ENCODE measurements around the gene ETFBKMT. TPM values are rescaled to one million over a fixed set of nuclear protein-coding genes. Genes with fewer than 3 reads are reported as not detected.

Gene ETFBKMT, protein sequence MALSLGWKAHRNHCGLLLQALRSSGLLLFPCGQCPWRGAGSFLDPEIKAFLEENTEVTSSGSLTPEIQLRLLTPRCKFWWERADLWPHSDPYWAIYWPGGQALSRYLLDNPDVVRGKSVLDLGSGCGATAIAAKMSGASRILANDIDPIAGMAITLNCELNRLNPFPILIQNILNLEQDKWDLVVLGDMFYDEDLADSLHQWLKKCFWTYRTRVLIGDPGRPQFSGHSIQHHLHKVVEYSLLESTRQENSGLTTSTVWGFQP
- total RNA-seq = 2.8 and 3.1 TPM in 2 replicates

DNA sequence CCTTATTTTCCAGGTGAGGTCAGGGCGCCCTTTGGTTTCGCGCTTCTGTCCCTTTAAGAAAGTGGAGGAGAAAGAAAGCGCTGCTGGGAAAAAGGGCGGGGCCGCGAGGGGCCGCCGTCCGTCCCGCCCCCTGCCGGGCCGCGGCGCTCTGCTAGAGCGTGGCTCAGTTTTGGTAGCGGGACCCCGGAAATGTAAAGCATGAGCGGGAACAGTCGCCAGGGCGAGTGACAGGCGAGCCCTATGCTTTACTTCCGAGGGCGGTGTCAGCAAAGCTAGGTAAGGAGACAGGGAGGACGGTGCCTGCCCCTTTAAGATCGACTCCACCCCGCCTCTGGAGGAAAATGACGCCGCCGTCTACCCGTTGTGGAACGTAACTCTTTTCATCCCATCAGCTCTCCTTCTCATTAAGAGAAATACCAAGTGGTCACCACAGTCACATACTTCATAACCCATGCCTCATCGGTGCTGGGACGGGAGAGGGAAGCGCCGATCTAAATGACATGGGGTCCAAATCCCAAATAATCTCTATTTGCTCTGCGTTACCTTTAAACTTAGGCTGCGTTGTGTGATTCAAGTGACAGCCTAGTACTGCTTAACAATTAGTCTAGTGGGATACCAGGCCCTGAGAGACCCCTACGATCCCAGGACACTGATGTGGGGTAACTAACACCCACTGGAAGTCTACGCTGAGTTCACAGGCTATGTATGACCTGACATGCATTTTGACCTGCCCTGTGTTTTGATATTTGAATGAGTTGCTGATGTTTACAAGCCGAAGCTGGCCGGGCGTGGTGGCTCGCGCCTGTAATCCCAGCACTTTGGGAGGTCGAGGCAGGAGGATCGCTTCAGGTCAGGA is at the start of gene ETFBKMT:
TSS of gene ETFBKMT (plus strand) at position 602 of the 856 bp plus-strand sequence. CDS start 2,266 bp downstream, outside the sequence.

Other genes with a start within 250 kb of the ETFBKMT start
- 11.1 and 14.9 TPM in 2 replicates for gene DENND5B, start 68.6 kb upstream of the ETFBKMT start, total RNA-seq
- 6.3 and 6.8 TPM in 2 replicates for gene AMN1, start 69.3 kb downstream of the ETFBKMT start, total RNA-seq